ENCODE results near the gene RAPGEF4. TPM values are rescaled to one million over a fixed set of nuclear protein-coding genes. Genes with fewer than 3 reads are reported as not detected.

The RAPGEF4 gene
- total and polyA plus RNA-seq, 2 of the 8 experiments (the other 6 are each of a cell fraction or from before 2014, with no cell fraction given), result 1.2 to 2.6 TPM

- no peak for FAIRE-seq
- Histone ChIP-seq H2AFZ (ENCODE audit: low read length) (no peak overlapping the region), H4K5ac (ENCODE audit: insufficient read length, low read depth, low read length) (no peak overlapping the region), H2BK12ac (ENCODE audit: low read depth, low read length) (no peak overlapping the region), H2BK120ac (replicated peaks; ENCODE audit: low read depth, low read length) (no peak overlapping the region), H3K23ac (ENCODE audit: insufficient read length) (no peak overlapping the region), H2BK15ac (ENCODE audit: low read length) (no peak overlapping the region), H3K27me3 (replicated peaks in 1 of 4; ENCODE audit: control insufficient read depth in 3 of 4, extremely low read depth in 1 of 4, insufficient read depth in 3 of 4, low read length in 3 of 4) (no peaks in the 10 kb centered on the region), H3K18ac (ENCODE audit: extremely low read depth, low read length) (no peak overlapping the region), H4K20me1 (replicated peaks in 1 of 2; ENCODE audit: control insufficient read depth in 1 of 2, insufficient read depth in 2 of 2, low read length in 2 of 2) (no peaks in the 10 kb centered on the region), H3K27ac (ENCODE audit: low read depth, low read length) (no peak overlapping the region), H2BK5ac (ENCODE audit: low read depth, low read length) (no peak overlapping the region), H4K91ac (replicated peaks; ENCODE audit: insufficient read length, low read length) (no peak overlapping the region), H3K14ac (ENCODE audit: insufficient read length) (no peak overlapping the region), H3K79me1 (ENCODE audit: low read depth, low read length) (no peaks in the 10 kb centered on the region), H3K4me2 (ENCODE audit: insufficient read depth in 1 of 2, low read depth in 2 of 2, low read length in 2 of 2) (no peak overlapping the region), H3K56ac (replicated peaks; ENCODE audit: insufficient read length, low read depth, low read length) (no peak overlapping the region), H2AK5ac (ENCODE audit: low read depth, low read length) (no peak overlapping the region), H3K79me2 (ENCODE audit: control insufficient read depth in 1 of 2, insufficient read depth in 2 of 2, low read length in 2 of 2) (no peaks in the 10 kb centered on the region), H3K4me3 (ENCODE audit: extremely low read depth in 1 of 4, insufficient read depth in 2 of 4, low read depth in 3 of 4, low read length in 4 of 4) (no peak overlapping the region), H3K9me3 (ENCODE audit: insufficient read depth in 2 of 2, low read depth in 1 of 2, low read length in 1 of 2) (peaks cover 9 to 12% of the 10 kb centered on the region in 2 experiments; a peak in 3 of 4 replicates), H3K4ac (replicated peaks; ENCODE audit: insufficient read length, low read depth, low read length) (no peak overlapping the region), H4K8ac (ENCODE audit: extremely low read depth, insufficient read depth, low read length) (no peak overlapping the region), H3K36me3 (ENCODE audit: control insufficient read depth in 2 of 4, insufficient read depth in 4 of 4, low read length in 3 of 4) (no peaks in the 10 kb centered on the region), H3K9ac (replicated peaks in 1 of 4; ENCODE audit: extremely low read depth in 1 of 4, low read depth in 3 of 4, low read length in 3 of 4) (no peak overlapping the region), H2BK20ac (ENCODE audit: low read length) (no peak overlapping the region), H3K4me1 (replicated peaks in 1 of 4; ENCODE audit: control insufficient read depth in 3 of 4, insufficient read depth in 4 of 4, low read length in 3 of 4) (no peaks in the 10 kb centered on the region), H3K23me2 (ENCODE audit: low read depth, low read length) (no peaks in the 10 kb centered on the region)
- 84% methylated on average over 6 of the region's 6 CpGs; no CpG with 5 or more reads in 1 of the 2 experiments for WGBS, 2 experiments (ENCODE audit: extremely low coverage in 1 of 2, insufficient coverage in 1 of 2, insufficient read length in 1 of 2, insufficient replicate concordance in 2 of 2, low coverage in 1 of 2, low lambda C conversion rate in 2 of 2, missing lambda C conversion rate in 1 of 2)
- ChIA-PET CTCF (ENCODE audit: partially characterized antibody) (no interaction called here), POLR2A (ENCODE audit: partially characterized antibody) (no interaction called here)
- DNase-seq (ENCODE audit: low read depth in 1 of 2, low spot score in 2 of 2), result no peak
- TF ChIP-seq BRCA1 (IDR thresholded peaks at IDR 0.05; ENCODE audit: low read depth, low read length) (no peak), GABPA (IDR thresholded peaks at IDR 0.05; ENCODE audit: borderline replicate concordance, insufficient read depth, low read length) (no peak), E2F6 (IDR thresholded peaks at IDR 0.05) (no peak), EGR1 (IDR thresholded peaks at IDR 0.05; ENCODE audit: borderline replicate concordance, low read depth, low read length) (no peak), CHD1 (IDR thresholded peaks at IDR 0.05; ENCODE audit: low read depth, low read length) (no peak), SP2 (IDR thresholded peaks at IDR 0.05; ENCODE audit: low read length) (no peak), BCL11A (IDR thresholded peaks at IDR 0.05; ENCODE audit: low read depth in 2 of 2, low read length in 2 of 2) (no peak), SP4 (IDR thresholded peaks at IDR 0.05; ENCODE audit: low read length) (no peak), SIX5 (IDR thresholded peaks at IDR 0.05; ENCODE audit: low read depth, low read length) (no peak), MAFK (IDR thresholded peaks at IDR 0.05; ENCODE audit: low read depth, low read length) (no peak), ZNF274 (IDR thresholded peaks at IDR 0.05; ENCODE audit: borderline replicate concordance, extremely low read depth, low read length) (no peak), KDM4A (IDR thresholded peaks at IDR 0.05; ENCODE audit: low read depth, low read length, severe bottlenecking) (no peak), TAF1 (IDR thresholded peaks at IDR 0.05; ENCODE audit: low read depth, low read length) (no peak)
- TF ChIP-seq, protein P1, sequence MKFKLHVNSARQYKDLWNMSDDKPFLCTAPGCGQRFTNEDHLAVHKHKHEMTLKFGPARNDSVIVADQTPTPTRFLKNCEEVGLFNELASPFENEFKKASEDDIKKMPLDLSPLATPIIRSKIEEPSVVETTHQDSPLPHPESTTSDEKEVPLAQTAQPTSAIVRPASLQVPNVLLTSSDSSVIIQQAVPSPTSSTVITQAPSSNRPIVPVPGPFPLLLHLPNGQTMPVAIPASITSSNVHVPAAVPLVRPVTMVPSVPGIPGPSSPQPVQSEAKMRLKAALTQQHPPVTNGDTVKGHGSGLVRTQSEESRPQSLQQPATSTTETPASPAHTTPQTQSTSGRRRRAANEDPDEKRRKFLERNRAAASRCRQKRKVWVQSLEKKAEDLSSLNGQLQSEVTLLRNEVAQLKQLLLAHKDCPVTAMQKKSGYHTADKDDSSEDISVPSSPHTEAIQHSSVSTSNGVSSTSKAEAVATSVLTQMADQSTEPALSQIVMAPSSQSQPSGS (IDR thresholded peaks at IDR 0.05; ENCODE audit: low read length), result no peak
These were observed 13.7 kb downstream of the RAPGEF4 start for GRCh38 chr2:172749388-172749787.

Measured in H1 (cell line).